H9 (cell line): ENCODE results near the gene TTLL1. TPM values are rescaled to one million over a fixed set of nuclear protein-coding genes. Genes with fewer than 3 reads are reported as not detected.

ENCODE experiments used
- DNase-seq: peaks from one replicate; pipeline ENCODE4 v3.0.0-alpha.2; 2017
- H2AFZ ChIP-seq: one replicate; pipeline ENCODE4 v1.6.1; 2013; ENCODE audit warnings: mild to moderate bottlenecking, low read length, control low read depth, moderate library complexity
- H2AK5ac ChIP-seq: 2 replicates; pipeline ENCODE4 v1.6.1; 2013; ENCODE audit warnings: low read length, control low read depth, mixed read lengths; ENCODE audit not compliant: insufficient read length
- H2BK120ac ChIP-seq: one replicate; pipeline ENCODE4 v1.6.1; 2013; ENCODE audit warnings: low read depth, mild to moderate bottlenecking, low read length, control low read depth, inconsistent platforms; ENCODE audit not compliant: poor library complexity, severe bottlenecking
- H2BK12ac ChIP-seq: 2 replicates; pipeline ENCODE4 v1.6.1; 2013; ENCODE audit warnings: low read length, control low read depth, mixed read lengths, low read depth; ENCODE audit not compliant: insufficient read length
- H2BK15ac ChIP-seq: 2 replicates; pipeline ENCODE4 v1.6.1; 2013; ENCODE audit warnings: low read depth, low read length, control low read depth
- H2BK20ac ChIP-seq: one replicate; pipeline ENCODE4 v1.6.1; 2013; ENCODE audit warnings: low read depth, mild to moderate bottlenecking, low read length, control low read depth, inconsistent platforms; ENCODE audit not compliant: poor library complexity, severe bottlenecking
- H2BK5ac ChIP-seq: 2 replicates; pipeline ENCODE4 v1.6.1; 2013; ENCODE audit warnings: low read length, control low read depth, mixed read lengths; ENCODE audit not compliant: insufficient read length
- H3K14ac ChIP-seq: 2 replicates; pipeline ENCODE4 v1.6.1; 2013; ENCODE audit warnings: low read length, control low read depth; ENCODE audit not compliant: insufficient read depth
- H3K18ac ChIP-seq: 2 replicates; pipeline ENCODE4 v1.6.1; 2013; ENCODE audit warnings: low read depth, mild to moderate bottlenecking, mixed read lengths, low read length, control low read depth; ENCODE audit not compliant: insufficient read length
- H3K23ac ChIP-seq: 2 replicates; pipeline ENCODE4 v1.6.1; 2013; ENCODE audit warnings: low read length, control low read depth, mixed read lengths, low read depth; ENCODE audit not compliant: insufficient read length
- H3K23me2 ChIP-seq: 2 replicates; pipeline ENCODE4 v1.6.1; 2013; ENCODE audit warnings: low read depth, mild to moderate bottlenecking, mixed read lengths, low read length, control low read depth; ENCODE audit not compliant: insufficient read length, poor library complexity, severe bottlenecking
- H3K27ac ChIP-seq: 2 replicates; pipeline ENCODE4 v1.5.1; 2013; ENCODE audit warnings: low read length, control low read depth, mixed read lengths, low read depth; ENCODE audit not compliant: insufficient read length
- H3K27me3 ChIP-seq: 2 replicates; pipeline ENCODE4 v1.6.1; 2013; ENCODE audit warnings: low read length, control low read depth, inconsistent platforms; ENCODE audit not compliant: insufficient read depth
- H3K4ac ChIP-seq: 2 replicates; pipeline ENCODE4 v1.6.1; 2013; ENCODE audit warnings: low read depth, mild to moderate bottlenecking, control low read depth, inconsistent platforms, low read length, moderate library complexity
- H3K4me1 ChIP-seq: 2 replicates; pipeline ENCODE4 v1.6.1; 2013; ENCODE audit warnings: low read length, control low read depth, inconsistent platforms; ENCODE audit not compliant: insufficient read depth
- H3K4me2 ChIP-seq: 2 replicates; pipeline ENCODE4 v1.6.1; 2013; ENCODE audit warnings: low read length, control low read depth, mixed read lengths; ENCODE audit not compliant: insufficient read length, insufficient read depth
- H3K56ac ChIP-seq: 2 replicates; pipeline ENCODE4 v1.6.1; 2013; ENCODE audit warnings: low read depth, mild to moderate bottlenecking, mixed read lengths, low read length, control low read depth; ENCODE audit not compliant: insufficient read length
- H3K79me1 ChIP-seq: 2 replicates; pipeline ENCODE4 v1.6.1; 2013; ENCODE audit warnings: low read depth, mild to moderate bottlenecking, moderate library complexity, low read length, control low read depth, inconsistent platforms; ENCODE audit not compliant: insufficient read depth, poor library complexity, severe bottlenecking
- H3K79me2 ChIP-seq: 2 replicates; pipeline ENCODE4 v1.6.1; 2013; ENCODE audit warnings: low read length, control low read depth, inconsistent platforms; ENCODE audit not compliant: insufficient read depth
- H3K9ac ChIP-seq: 2 replicates; pipeline ENCODE4 v1.6.1; 2013; ENCODE audit warnings: low read length, control low read depth, mixed read lengths; ENCODE audit not compliant: insufficient read length; ENCODE audit errors: extremely low read depth
- H3K9me3 ChIP-seq: one replicate; pipeline ENCODE4 v1.6.1; 2013; ENCODE audit warnings: low read depth, low read length, inconsistent platforms; ENCODE audit not compliant: control insufficient read depth
- H3T11ph ChIP-seq: one replicate; pipeline ENCODE4 v1.6.1; 2013; ENCODE audit warnings: mild to moderate bottlenecking, low read length, control low read depth, inconsistent platforms
- H4K20me1 ChIP-seq: one replicate; pipeline ENCODE4 v1.6.1; 2013; ENCODE audit not compliant: control insufficient read depth, insufficient read length, insufficient read depth
- H4K5ac ChIP-seq: 2 replicates; pipeline ENCODE4 v1.6.1; 2013; ENCODE audit warnings: low read depth, mild to moderate bottlenecking, mixed read lengths, low read length, control low read depth; ENCODE audit not compliant: insufficient read length
- H4K8ac ChIP-seq: replicated peaks from 2 replicates; pipeline ENCODE4 v1.6.1; 2013; ENCODE audit warnings: low read length, control low read depth, mixed read lengths, low read depth; ENCODE audit not compliant: insufficient read length
- H4K91ac ChIP-seq: 2 replicates; pipeline ENCODE4 v1.6.1; 2013; ENCODE audit warnings: low read depth, mild to moderate bottlenecking, moderate library complexity, mixed read lengths, low read length, control low read depth; ENCODE audit not compliant: insufficient read length
- H3K27ac Mint-ChIP-seq, 3 experiments: 2 replicates in 2 of 3; 3 replicates in 1 of 3; pipeline ENCODE4 v1.8.0; 2020 to 2021; ENCODE audit warnings: mixed read lengths in 3 of 3, mild to moderate bottlenecking in 1 of 3, moderate library complexity in 1 of 3
- H3K27me3 Mint-ChIP-seq: 2 replicates; pipeline ENCODE4 v1.8.0; 2021; ENCODE audit warnings: low read depth, mild to moderate bottlenecking, moderate library complexity, mixed read lengths
- H3K36me3 Mint-ChIP-seq, 3 experiments: 2 replicates in 2 of 3; 3 replicates in 1 of 3; pipeline ENCODE4 v1.8.0; 2020 to 2021; ENCODE audit warnings: low read depth in 3 of 3, mixed read lengths in 3 of 3; ENCODE audit not compliant: insufficient read depth in 1 of 3
- H3K4me1 Mint-ChIP-seq, 2 experiments: 2 replicates each; pipeline ENCODE4 v1.8.0; 2020; ENCODE audit warnings: mixed read lengths in 2 of 2
- H3K4me3 Mint-ChIP-seq, 2 experiments: 2 replicates in 1 of 2; 3 replicates in 1 of 2; pipeline ENCODE4 v1.8.0; 2020 to 2021; ENCODE audit warnings: mild to moderate bottlenecking in 2 of 2, mixed read lengths in 2 of 2, moderate library complexity in 1 of 2
- H3K9me3 Mint-ChIP-seq, 2 experiments: 2 replicates in 1 of 2; 3 replicates in 1 of 2; pipeline ENCODE4 v1.8.0; 2020; ENCODE audit warnings: mild to moderate bottlenecking in 2 of 2, mixed read lengths in 2 of 2, moderate library complexity in 1 of 2
- WGBS: extraction: QIAGEN DNeasy Blood & Tissue Kit; methylation state at CpG from one replicate; pipeline ENCODE4 v1.1.7; 2013; ENCODE audit warnings: missing lambda C conversion rate, low lambda C conversion rate, mixed read lengths; ENCODE audit not compliant: insufficient read length; ENCODE audit errors: extremely low coverage; 5-methylcytosine and 5-hydroxymethylcytosine counted together
- total RNA-seq: library from RNA; stranded (reverse); gene quantifications from 2 replicates; pipeline ENCODE4 v1.2.1, GENCODE V29; 2021
- TF ChIP-seq, protein P1 (sequence below): fragments of 200-600 bp; sonication (generic); conservative IDR thresholded peaks from 3 replicates; pipeline ENCODE4 v1.8.0; 2021; ENCODE audit warnings: antibody characterized with exemption, mild to moderate bottlenecking

The TTLL1 gene
- total RNA-seq, 1 experiment from 2014 or later: 4.1 TPM

DNA sequence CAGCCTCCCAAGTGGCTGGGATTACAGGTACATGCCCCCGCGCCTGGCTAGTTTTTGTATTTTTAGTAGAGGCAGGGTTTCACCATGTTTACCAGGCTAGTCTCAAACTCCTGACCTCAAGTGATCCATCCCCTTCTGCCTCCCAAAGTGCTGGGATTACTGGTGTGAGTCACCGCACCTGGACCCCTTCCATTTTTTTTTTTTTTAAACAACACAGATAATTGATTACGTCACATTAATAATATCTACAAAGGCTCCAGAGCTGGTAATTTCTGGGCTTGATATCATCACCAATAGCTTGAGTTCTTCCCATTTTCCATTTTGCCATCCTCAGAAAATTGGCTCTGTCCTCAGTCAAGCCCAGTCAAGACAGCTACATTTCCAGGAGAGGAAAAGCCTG lies 7.2 kb downstream of the TTLL1 start:
- Histone ChIP-seq H3K18ac (no peak overlapping the region), H3K79me2 (no peaks in the 10 kb centered on the region), H4K20me1 (no peaks in the 10 kb centered on the region), H3K9ac (no peak overlapping the region), H2BK20ac (no peak overlapping the region), H3K4me2 (no peak overlapping the region), H3K56ac (no peak overlapping the region), H2AFZ (no peak overlapping the region), H3T11ph (no peak overlapping the region), H2BK120ac (no peak overlapping the region), H3K23me2 (no peaks in the 10 kb centered on the region), H2BK15ac (no peak overlapping the region), H3K14ac (no peak overlapping the region), H4K91ac (no peak overlapping the region), H3K9me3 (no peaks in the 10 kb centered on the region), H3K27ac (no peak overlapping the region), H3K4ac (no peak overlapping the region), H3K23ac (no peak overlapping the region), H2BK12ac (no peak overlapping the region), H3K79me1 (no peaks in the 10 kb centered on the region), H2AK5ac (no peak overlapping the region), H4K5ac (no peak overlapping the region), H3K4me1 (no peaks in the 10 kb centered on the region), H2BK5ac (no peak overlapping the region), H4K8ac (no peak overlapping the region), H3K27me3 (no peaks in the 10 kb centered on the region)
- WGBS: no CpG with 5 or more reads among the region's 4 CpGs
- Mint-ChIP-seq H3K9me3 (no peaks in the 10 kb centered on the region), H3K36me3 (peaks cover 0 to 5% (median 0%) of the 10 kb centered on the region in 3 experiments; a peak in 3 of 7 replicates), H3K4me1 (peaks cover 0 to 3% of the 10 kb centered on the region in 2 experiments; a peak in 1 of 4 replicates), H3K27me3 (no peaks in the 10 kb centered on the region; the same call in none of the 2 replicates), H3K27ac (no peak overlapping the region), H3K4me3 (no peak overlapping the region)
- TF ChIP-seq, protein P1, sequence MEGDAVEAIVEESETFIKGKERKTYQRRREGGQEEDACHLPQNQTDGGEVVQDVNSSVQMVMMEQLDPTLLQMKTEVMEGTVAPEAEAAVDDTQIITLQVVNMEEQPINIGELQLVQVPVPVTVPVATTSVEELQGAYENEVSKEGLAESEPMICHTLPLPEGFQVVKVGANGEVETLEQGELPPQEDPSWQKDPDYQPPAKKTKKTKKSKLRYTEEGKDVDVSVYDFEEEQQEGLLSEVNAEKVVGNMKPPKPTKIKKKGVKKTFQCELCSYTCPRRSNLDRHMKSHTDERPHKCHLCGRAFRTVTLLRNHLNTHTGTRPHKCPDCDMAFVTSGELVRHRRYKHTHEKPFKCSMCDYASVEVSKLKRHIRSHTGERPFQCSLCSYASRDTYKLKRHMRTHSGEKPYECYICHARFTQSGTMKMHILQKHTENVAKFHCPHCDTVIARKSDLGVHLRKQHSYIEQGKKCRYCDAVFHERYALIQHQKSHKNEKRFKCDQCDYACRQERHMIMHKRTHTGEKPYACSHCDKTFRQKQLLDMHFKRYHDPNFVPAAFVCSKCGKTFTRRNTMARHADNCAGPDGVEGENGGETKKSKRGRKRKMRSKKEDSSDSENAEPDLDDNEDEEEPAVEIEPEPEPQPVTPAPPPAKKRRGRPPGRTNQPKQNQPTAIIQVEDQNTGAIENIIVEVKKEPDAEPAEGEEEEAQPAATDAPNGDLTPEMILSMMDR: no peak
- DNase-seq: no peak
